ENCODE results near the gene ARHGAP9.
"Not testable (repeated sequence)": the region's sequence is repeated elsewhere in the genome, so short reads cannot be mapped to it uniquely, and the experiment has no call there.

ARHGAP9 gene

GRCh38 chr12:57456737-57457490 lies 22.8 kb downstream of the ARHGAP9 start:
- no peak for DNase-seq

- no peak for DNase-seq
Measured at GRCh38 chr12:57456145-57456700, 23.4 kb downstream of the ARHGAP9 start.

GRCh38 chr12:57455374-57456144 lies 24.1 kb downstream of the ARHGAP9 start:
- no peak for DNase-seq

- DNase-seq: no peak
Measured at GRCh38 chr12:57454566-57455373, 24.9 kb downstream of the ARHGAP9 start, which contains the start of gene INHBE. Gene INHBE (plus strand): TSS chr12:57455307. CDS start chr12:57455537, 230 bp downstream.

- no peak for DNase-seq
Measured at GRCh38 chr12:57454213-57454565, 25.5 kb downstream of the ARHGAP9 start.

GRCh38 chr12:57452937-57453509 lies 26.6 kb downstream of the ARHGAP9 start:
- peak; percentile 65 for DNase-seq

- no peak for DNase-seq
Measured at GRCh38 chr12:57452181-57452936, 27.3 kb downstream of the ARHGAP9 start.

- no peak for DNase-seq
Measured at GRCh38 chr12:57451233-57451778, 28.4 kb downstream of the ARHGAP9 start.

GRCh38 chr12:57450057-57450456 lies 29.6 kb downstream of the ARHGAP9 start:
- no peak for DNase-seq

- no peak for DNase-seq
Measured at GRCh38 chr12:57449375-57449774, 30.3 kb downstream of the ARHGAP9 start.

GRCh38 chr12:57448669-57449068 lies 31.0 kb downstream of the ARHGAP9 start:
- DNase-seq: no peak

GRCh38 chr12:57446292-57446960 lies 33.2 kb downstream of the ARHGAP9 start:
- DNase-seq: no peak

- no peak for DNase-seq
Measured at GRCh38 chr12:57444744-57445143, 34.9 kb downstream of the ARHGAP9 start.

- DNase-seq: not testable (repeated sequence)
Measured at GRCh38 chr12:57444337-57444736, 35.3 kb downstream of the ARHGAP9 start.

- DNase-seq: no peak
Measured at GRCh38 chr12:57441846-57442427, 37.7 kb downstream of the ARHGAP9 start.

GRCh38 chr12:57441393-57441792 lies 38.3 kb downstream of the ARHGAP9 start:
- DNase-seq: not testable (repeated sequence)

GRCh38 chr12:57439762-57440266 lies 39.9 kb downstream of the ARHGAP9 start:
- no peak for DNase-seq

- no peak for DNase-seq
Measured at GRCh38 chr12:57438400-57438799, 41.3 kb downstream of the ARHGAP9 start.

GRCh38 chr12:57435293-57435692 lies 44.4 kb downstream of the ARHGAP9 start:
- DNase-seq: no peak

- DNase-seq: no peak
Measured at GRCh38 chr12:57434517-57435223, 45.0 kb downstream of the ARHGAP9 start, which contains the start of gene INHBC. Gene INHBC (plus strand): TSS chr12:57434784. CDS start chr12:57434887, 103 bp downstream.
